Right ventricle myocardium superior (tissue), 1 donor: Measurements from ENCODE around the gene NSG1. TPM values are rescaled to one million over a fixed set of nuclear protein-coding genes. Genes with fewer than 3 reads are reported as not detected.
"Not testable (repeated sequence)": the region's sequence is repeated elsewhere in the genome, so short reads cannot be mapped to it uniquely, and the experiment has no call there.

ENCODE experiments used
- ATAC-seq: fragments of 200-7000 bp; cut with Tn5 transposase; one replicate; pipeline ENCODE4 v1.9.1; 2020; ENCODE audit warnings: mild to moderate bottlenecking; ENCODE audit not compliant: poor library complexity
- DNase-seq: peaks from one replicate; pipeline ENCODE4 v3.0.0-alpha.2; 2020
- intact Hi-C: fragments of 100-400 bp; cut with DNase I; formaldehyde crosslinking; loops from one replicate; pipeline ENCODE4 v1.11.2; 2022
- long read RNA-seq: library from polyadenylated mRNA; unstranded; transcript quantifications from one replicate; pipeline ENCODE4 v2.0.0, GENCODE V29; 2021
- total RNA-seq: library from RNA; stranded (reverse); fragmentation: NEBNext Ultra II Directional; extraction: Animal tissue kit (Norgen Biotek cat#: 25700); gene quantifications from one replicate; pipeline ENCODE4 v1.2.1, GENCODE V29; 2021
- donor health status: DM: no; HTN: yes; CAD: no; lungs with severe emphysema.

NSG1 gene
- total RNA-seq, result 6.8 TPM
- long read RNA-seq, partial matches to known transcripts, result 8 of 11 reads
- long read RNA-seq, other reads (novel, unspliced or antisense), result 0 of 11 reads

- intact Hi-C loops, result no loop called here
- ATAC-seq, result peak; percentile 55
- DNase-seq, result no peak
Observed at GRCh38 chr4:4386736-4387392, at the start of gene NSG1. NSG1 (plus strand) TSS chr4:4387102; CDS start chr4:4387630, 528 bp downstream.

GRCh38 chr4:4338210-4339001, 48.5 kb upstream of the NSG1 start:
- ATAC-seq (no peak), DNase-seq (no peak)
- intact Hi-C loops, result no loop called here

GRCh38 chr4:4339504-4340085, 47.3 kb upstream of the NSG1 start:
- intact Hi-C loops, result no loop called here
- DNase-seq, result no peak
- peak; percentile 67 for ATAC-seq

GRCh38 chr4:4341861-4342650, 44.8 kb upstream of the NSG1 start:
- ATAC-seq (no peak), DNase-seq (no peak)
- intact Hi-C loops, result no loop called here

GRCh38 chr4:4343038-4343437, 43.9 kb upstream of the NSG1 start:
- ATAC-seq (no peak), DNase-seq (no peak)
- intact Hi-C loops, result no loop called here

- intact Hi-C loops, result no loop called here
- ATAC-seq (no peak), DNase-seq (no peak)
Observed at GRCh38 chr4:4344915-4345527, 41.9 kb upstream of the NSG1 start.

- intact Hi-C loops, result no loop called here
- ATAC-seq, result no peak
- no peak for DNase-seq
Observed at GRCh38 chr4:4347585-4347984, 39.3 kb upstream of the NSG1 start.

- DNase-seq, ATAC-seq, intact Hi-C loops: not testable (repeated sequence)
Observed at GRCh38 chr4:4348585-4348984, 38.3 kb upstream of the NSG1 start.

GRCh38 chr4:4349867-4350266, 37.0 kb upstream of the NSG1 start:
- ATAC-seq, result no peak
- intact Hi-C loops, result no loop called here
- no peak for DNase-seq

GRCh38 chr4:4350909-4351308, 36.0 kb upstream of the NSG1 start:
- ATAC-seq, result no peak

GRCh38 chr4:4355302-4355701, 31.6 kb upstream of the NSG1 start:
- intact Hi-C loops, result no loop called here
- ATAC-seq, result no peak

More at GRCh38 chr4:4350909-4351308, 36.0 kb upstream of the NSG1 start:
- DNase-seq, result no peak
- intact Hi-C loops, result no loop called here

GRCh38 chr4:4356106-4357041, 30.5 kb upstream of the NSG1 start:
- intact Hi-C loops, result no loop called here
- ATAC-seq (no peak), DNase-seq (no peak)

More at GRCh38 chr4:4355302-4355701, 31.6 kb upstream of the NSG1 start:
- DNase-seq, result no peak

GRCh38 chr4:4358093-4358854, 28.6 kb upstream of the NSG1 start:
- no peak for ATAC-seq

GRCh38 chr4:4361883-4362282, 25.0 kb upstream of the NSG1 start:
- intact Hi-C loops, result no loop called here

More at GRCh38 chr4:4358093-4358854, 28.6 kb upstream of the NSG1 start:
- DNase-seq, result no peak
- intact Hi-C loops, result no loop called here

GRCh38 chr4:4362991-4363697, 23.8 kb upstream of the NSG1 start:
- no peak for ATAC-seq
- no peak for DNase-seq
- intact Hi-C loops, result no loop called here

More at GRCh38 chr4:4361883-4362282, 25.0 kb upstream of the NSG1 start:
- ATAC-seq (no peak), DNase-seq (no peak)

- ATAC-seq (no peak), DNase-seq (no peak)
- intact Hi-C loops, result no loop called here
Observed at GRCh38 chr4:4364061-4364460, 22.8 kb upstream of the NSG1 start.
